Ishikawa (cell line): ENCODE data around the gene PDCD2L.

Experiments used
- CREB1 ChIP-seq: IDR thresholded peaks from 2 replicates; pipeline ENCODE4 v1.6.1; 2012; ENCODE audit warnings: low read depth
- MAX ChIP-seq: IDR thresholded peaks from 2 replicates; pipeline ENCODE4 v1.6.1; 2012
- USF1 ChIP-seq: IDR thresholded peaks from 2 replicates; pipeline ENCODE4 v1.6.1; 2012

GRCh38 chr19:34402074-34402600 lies 2.1 kb upstream of the PDCD2L start:
- TF ChIP-seq MAX (no peak), CREB1 (no peak), USF1 (no peak)
